Naive B cell (primary cell): Measurements from ENCODE around the gene GFRA4. TPM values are rescaled to one million over a fixed set of nuclear protein-coding genes. Genes with fewer than 3 reads are reported as not detected.

ENCODE experiments used
- polyA plus RNA-seq, 6 donors: library from polyadenylated mRNA; unstranded; fragments of 300-500 nt; fragmentation: Illumina TruSeq; gene quantifications; one replicate each; pipeline ENCODE4 v1.2.3, GENCODE V29; 2021; ENCODE audit warnings: low read depth in 6 of 6

Gene GFRA4
- polyA plus RNA-seq, 6 donors from 2014 or later: not detected

Other genes starting within 250 kb of the GFRA4 start
- gene ATRN, start 192.4 kb downstream of the GFRA4 start, polyA plus RNA-seq: 10 to 100 TPM in 1 of 6 donors, 1 to 10 TPM in 5; 6.8 to 11.0 (median 7.5) TPM
- not detected for gene ADAM33, start 18.6 kb upstream of the GFRA4 start, polyA plus RNA-seq
- not detected for gene SIGLEC1, start 49.2 kb upstream of the GFRA4 start, polyA plus RNA-seq
- gene HSPA12B, start 69.3 kb upstream of the GFRA4 start, polyA plus RNA-seq: not detected
- gene ADISSP, start 104.4 kb upstream of the GFRA4 start, polyA plus RNA-seq: 10 to 100 TPM; 17.3 to 24.9 (median 20.8) TPM
- gene SPEF1, start 118.0 kb upstream of the GFRA4 start, polyA plus RNA-seq: not detected
- gene CENPB, start 123.3 kb upstream of the GFRA4 start, polyA plus RNA-seq: 1 to 10 TPM in 5 of 6 donors, under 1 TPM in 1; 0.27 to 2.2 (median 1.6) TPM
- gene CDC25B, start 132.9 kb upstream of the GFRA4 start, polyA plus RNA-seq: 10 to 100 TPM; 13.0 to 22.1 (median 19.5) TPM
- 10 to 100 TPM; 11.1 to 33.6 (median 13.5) TPM for gene AP5S1, start 157.1 kb upstream of the GFRA4 start, polyA plus RNA-seq
- 1 to 10 TPM; 2.6 to 9.9 (median 3.2) TPM for gene MAVS, start 183.4 kb upstream of the GFRA4 start, polyA plus RNA-seq
- gene PANK2, start 226.0 kb upstream of the GFRA4 start, polyA plus RNA-seq: 10 to 100 TPM; 34.8 to 57.7 (median 45.9) TPM